ENCODE results near the gene NAA11. TPM values are rescaled to one million over a fixed set of nuclear protein-coding genes. Genes with fewer than 3 reads are reported as not detected.

Gene NAA11
- total and polyA plus RNA-seq, 3 donors from 2014 or later, result 17.2 to 23.0 (median 17.9) TPM

GRCh38 chr4:79306795-79307194 is 19.1 kb downstream of the NAA11 start:
- DNase-seq, result no peak
- Histone ChIP-seq H3K4me1 (no peaks in the 10 kb centered on the region), H3K36me3 (ENCODE audit: low read depth, missing control alignments) (no peaks in the 10 kb centered on the region), H3K4me3 (no peak overlapping the region), H3K27me3 (no peaks in the 10 kb centered on the region), H3K9me3 (no peaks in the 10 kb centered on the region), H3K27ac (no peak overlapping the region)
- TF ChIP-seq, protein P1, sequence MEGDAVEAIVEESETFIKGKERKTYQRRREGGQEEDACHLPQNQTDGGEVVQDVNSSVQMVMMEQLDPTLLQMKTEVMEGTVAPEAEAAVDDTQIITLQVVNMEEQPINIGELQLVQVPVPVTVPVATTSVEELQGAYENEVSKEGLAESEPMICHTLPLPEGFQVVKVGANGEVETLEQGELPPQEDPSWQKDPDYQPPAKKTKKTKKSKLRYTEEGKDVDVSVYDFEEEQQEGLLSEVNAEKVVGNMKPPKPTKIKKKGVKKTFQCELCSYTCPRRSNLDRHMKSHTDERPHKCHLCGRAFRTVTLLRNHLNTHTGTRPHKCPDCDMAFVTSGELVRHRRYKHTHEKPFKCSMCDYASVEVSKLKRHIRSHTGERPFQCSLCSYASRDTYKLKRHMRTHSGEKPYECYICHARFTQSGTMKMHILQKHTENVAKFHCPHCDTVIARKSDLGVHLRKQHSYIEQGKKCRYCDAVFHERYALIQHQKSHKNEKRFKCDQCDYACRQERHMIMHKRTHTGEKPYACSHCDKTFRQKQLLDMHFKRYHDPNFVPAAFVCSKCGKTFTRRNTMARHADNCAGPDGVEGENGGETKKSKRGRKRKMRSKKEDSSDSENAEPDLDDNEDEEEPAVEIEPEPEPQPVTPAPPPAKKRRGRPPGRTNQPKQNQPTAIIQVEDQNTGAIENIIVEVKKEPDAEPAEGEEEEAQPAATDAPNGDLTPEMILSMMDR (IDR thresholded peaks at IDR 0.05), result no peak
- TF ChIP-seq POLR2A (IDR thresholded peaks at IDR 0.05), result no peak
- intact Hi-C loops (cut with DNase I; ENCODE audit: low total_unique reads), result no loop called here
- WGBS, 2 donors, result 60 to 72% methylated on average over 3 of the region's 3 CpGs

- WGBS, 2 donors, result 84 to 89% methylated on average over 2 of the region's 2 CpGs
These were observed 25.6 kb downstream of the NAA11 start for GRCh38 chr4:79300280-79300679.

DNA sequence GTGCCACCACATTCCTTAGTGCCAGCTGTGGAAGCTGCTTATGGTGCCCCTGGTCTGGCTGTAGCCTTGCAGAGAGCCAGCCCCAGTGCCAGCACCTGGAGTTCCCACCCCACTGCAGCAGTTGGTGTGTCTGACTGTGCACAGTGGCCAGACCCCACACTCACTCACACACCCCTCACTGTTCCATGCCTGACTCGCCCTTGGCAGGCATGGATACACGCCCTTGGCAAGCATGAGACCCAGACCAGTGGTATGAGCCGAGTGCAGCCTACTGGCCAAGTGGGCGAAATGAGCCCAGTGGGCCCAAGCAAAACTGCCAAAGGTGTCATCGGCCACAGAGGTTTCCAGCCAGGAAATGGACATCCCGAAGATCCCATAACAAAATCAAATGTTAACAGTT is 27.4 kb downstream of the NAA11 start:
- Histone ChIP-seq H3K4me1 (no peaks in the 10 kb centered on the region), H3K27me3 (no peaks in the 10 kb centered on the region), H3K4me3 (no peak overlapping the region), H3K9me3 (no peaks in the 10 kb centered on the region), H3K27ac (no peak overlapping the region), H3K36me3 (ENCODE audit: low read depth, missing control alignments) (no peaks in the 10 kb centered on the region)
- WGBS, 2 donors, result 93 to 94% methylated on average over 6 of the region's 6 CpGs
- no peak for TF ChIP-seq POLR2A (IDR thresholded peaks at IDR 0.05)
- TF ChIP-seq, protein P1 (IDR thresholded peaks at IDR 0.05), result no peak
- intact Hi-C loops (cut with DNase I; ENCODE audit: low total_unique reads), result no loop called here
- no peak for DNase-seq

More at GRCh38 chr4:79300280-79300679, 25.6 kb downstream of the NAA11 start:
- no peaks in the 10 kb centered on the region for H3K36me3 ChIP-seq (ENCODE audit: low read depth, missing control alignments)
- TF ChIP-seq, protein P1 (IDR thresholded peaks at IDR 0.05), result no peak
- no peak for TF ChIP-seq POLR2A (IDR thresholded peaks at IDR 0.05)
- H3K4me3 ChIP-seq, result no peak overlapping the region
- H3K4me1 ChIP-seq, result no peaks in the 10 kb centered on the region
- H3K27me3 ChIP-seq, result no peaks in the 10 kb centered on the region
- no peak for DNase-seq
- no peak overlapping the region for H3K27ac ChIP-seq
- no peaks in the 10 kb centered on the region for H3K9me3 ChIP-seq
- intact Hi-C loops (cut with DNase I; ENCODE audit: low total_unique reads), result no loop called here

GRCh38 chr4:79298027-79298426 is 27.8 kb downstream of the NAA11 start:
- H3K4me1 ChIP-seq, result no peaks in the 10 kb centered on the region
- no peak for DNase-seq
- H3K9me3 ChIP-seq, result no peaks in the 10 kb centered on the region
- H3K4me3 ChIP-seq, result no peak overlapping the region
- no peaks in the 10 kb centered on the region for H3K36me3 ChIP-seq (ENCODE audit: low read depth, missing control alignments)
- no peaks in the 10 kb centered on the region for H3K27me3 ChIP-seq
- intact Hi-C loops (cut with DNase I; ENCODE audit: low total_unique reads), result no loop called here
- no peak overlapping the region for H3K27ac ChIP-seq
- WGBS, 2 donors, result 90 to 91% methylated on average over 5 to 6 of the region's 6 CpGs
- no peak for TF ChIP-seq POLR2A (IDR thresholded peaks at IDR 0.05)
- TF ChIP-seq, protein P1 (IDR thresholded peaks at IDR 0.05), result no peak

DNA sequence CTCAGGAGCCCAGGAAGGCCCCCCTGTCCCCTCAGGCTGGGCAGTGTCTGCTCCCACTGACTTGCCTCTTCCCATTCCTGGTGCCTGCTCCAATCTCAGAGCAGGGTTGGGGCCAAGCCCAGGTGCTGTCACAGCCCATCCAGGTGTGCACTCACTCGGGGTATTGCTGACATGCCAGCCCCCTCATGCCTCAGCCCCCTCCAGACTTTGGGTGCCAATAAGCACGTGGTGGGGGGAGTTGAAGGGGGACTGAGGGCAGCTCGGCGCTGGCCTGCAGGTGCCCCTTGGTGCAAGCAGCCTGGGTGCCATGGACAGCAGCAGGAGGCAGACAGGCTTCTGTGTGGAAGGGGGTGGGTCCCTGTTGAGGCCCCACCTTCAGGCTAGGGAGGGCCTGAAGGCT is 28.4 kb downstream of the NAA11 start:
- no peak for DNase-seq
- H3K9me3 ChIP-seq, result no peaks in the 10 kb centered on the region
- no peak overlapping the region for H3K4me3 ChIP-seq
- no peaks in the 10 kb centered on the region for H3K27me3 ChIP-seq
- H3K4me1 ChIP-seq, result no peaks in the 10 kb centered on the region
- no peaks in the 10 kb centered on the region for H3K36me3 ChIP-seq (ENCODE audit: low read depth, missing control alignments)
- no peak for TF ChIP-seq POLR2A (IDR thresholded peaks at IDR 0.05)
- TF ChIP-seq, protein P1 (IDR thresholded peaks at IDR 0.05), result no peak
- WGBS, 2 donors, result 73 to 84% methylated on average over 4 of the region's 4 CpGs
- intact Hi-C loops (cut with DNase I; ENCODE audit: low total_unique reads), result no loop called here
- no peak overlapping the region for H3K27ac ChIP-seq
